Ovary (tissue), 3 donors: Measurements from ENCODE around the gene RRP15.

Experiments
- CTCF ChIP-seq, 3 donors: fragments of 450-650 bp in 2 of 3; fragments of 200-600 bp in 1 of 3; IDR thresholded peaks; one replicate each; pipeline versions ENCODE4 v1.5.1 to v1.8.0; 2016 to 2022; ENCODE audit warnings: antibody characterized with exemption in 3 of 3, mild to moderate bottlenecking in 1 of 3
- POLR2A ChIP-seq: fragments of 450-650 bp; IDR thresholded peaks from one replicate; pipeline ENCODE4 v1.6.1; 2017; ENCODE audit warnings: antibody characterized with exemption, mild to moderate bottlenecking, moderate library complexity
- donor health status: DM: no; HTN: no; CAD: no.

GRCh38 chr1:218362418-218363076, 77.5 kb downstream of the RRP15 start:
- no peak for TF ChIP-seq POLR2A
- no peak for TF ChIP-seq CTCF (IDR thresholded peaks at IDR 0.05)
